Astrocyte of the spinal cord (primary cell): ENCODE data around the gene FEN1.

Source experiments
- DNase-seq: peaks from one replicate; pipeline ENCODE4 v3.0.0; 2011; ENCODE audit warnings: low read depth, low spot score
- H3K4me3 ChIP-seq: 2 replicates; pipeline ENCODE4 v1.5.1; 2011; ENCODE audit warnings: low read depth, mild to moderate bottlenecking, low read length, moderate library complexity
- in situ Hi-C: cut with HindIII; loops from 2 replicates; pipeline ENCODE4 v1.10.0; 2017; ENCODE audit warnings: low sequenced_read_pairs
- TF ChIP-seq, protein P1 (sequence below): IDR thresholded peaks from 2 replicates; pipeline ENCODE4 v1.5.1; 2012; ENCODE audit warnings: low read depth, mild to moderate bottlenecking, low read length, inconsistent platforms

The FEN1 gene

DNA sequence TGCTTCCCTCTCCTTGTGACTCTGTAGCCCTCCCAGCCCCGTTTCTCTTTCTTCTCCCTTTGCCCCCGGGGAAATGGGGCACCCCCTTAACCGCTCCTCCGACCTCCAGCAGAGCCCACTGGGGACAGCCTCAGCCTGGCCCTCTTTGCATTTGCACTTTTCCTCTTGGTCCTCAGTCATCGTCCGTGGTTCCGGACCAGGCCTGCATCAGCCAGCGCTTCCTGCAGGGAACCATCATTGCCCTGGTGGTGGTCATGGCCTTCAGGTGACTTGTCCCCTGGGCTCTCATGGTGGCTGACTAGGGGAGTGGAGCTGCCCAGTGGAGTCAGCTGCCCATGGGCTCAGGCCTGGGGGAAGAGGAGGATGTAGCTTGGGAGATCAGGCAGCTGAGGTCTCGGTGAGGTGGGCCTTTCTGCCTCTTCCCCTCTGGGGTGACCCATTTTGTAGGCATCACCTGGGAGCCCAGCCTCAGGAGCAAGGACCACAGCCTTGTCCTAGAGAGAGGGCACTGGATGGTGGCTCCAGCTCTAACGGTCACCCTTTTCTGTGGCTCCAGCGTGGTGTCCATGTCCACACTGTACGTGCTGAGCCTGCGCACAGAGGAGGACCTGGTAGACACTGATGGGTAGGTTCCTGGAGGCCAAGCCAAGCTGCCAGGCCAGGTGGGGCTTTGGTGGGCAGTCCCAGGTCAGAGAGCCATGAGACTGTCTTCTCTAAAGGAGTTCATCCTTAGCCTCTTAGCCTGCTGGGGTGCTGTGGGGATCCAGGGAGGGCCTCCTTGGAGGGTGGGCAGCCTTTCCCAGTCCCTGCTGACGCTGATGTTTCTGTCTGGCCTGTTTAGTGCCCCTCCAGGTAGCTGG lies 12.8 kb upstream of the FEN1 start:
- in situ Hi-C loops = no loop called here
- TF ChIP-seq, protein P1, sequence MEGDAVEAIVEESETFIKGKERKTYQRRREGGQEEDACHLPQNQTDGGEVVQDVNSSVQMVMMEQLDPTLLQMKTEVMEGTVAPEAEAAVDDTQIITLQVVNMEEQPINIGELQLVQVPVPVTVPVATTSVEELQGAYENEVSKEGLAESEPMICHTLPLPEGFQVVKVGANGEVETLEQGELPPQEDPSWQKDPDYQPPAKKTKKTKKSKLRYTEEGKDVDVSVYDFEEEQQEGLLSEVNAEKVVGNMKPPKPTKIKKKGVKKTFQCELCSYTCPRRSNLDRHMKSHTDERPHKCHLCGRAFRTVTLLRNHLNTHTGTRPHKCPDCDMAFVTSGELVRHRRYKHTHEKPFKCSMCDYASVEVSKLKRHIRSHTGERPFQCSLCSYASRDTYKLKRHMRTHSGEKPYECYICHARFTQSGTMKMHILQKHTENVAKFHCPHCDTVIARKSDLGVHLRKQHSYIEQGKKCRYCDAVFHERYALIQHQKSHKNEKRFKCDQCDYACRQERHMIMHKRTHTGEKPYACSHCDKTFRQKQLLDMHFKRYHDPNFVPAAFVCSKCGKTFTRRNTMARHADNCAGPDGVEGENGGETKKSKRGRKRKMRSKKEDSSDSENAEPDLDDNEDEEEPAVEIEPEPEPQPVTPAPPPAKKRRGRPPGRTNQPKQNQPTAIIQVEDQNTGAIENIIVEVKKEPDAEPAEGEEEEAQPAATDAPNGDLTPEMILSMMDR = no peak

DNA sequence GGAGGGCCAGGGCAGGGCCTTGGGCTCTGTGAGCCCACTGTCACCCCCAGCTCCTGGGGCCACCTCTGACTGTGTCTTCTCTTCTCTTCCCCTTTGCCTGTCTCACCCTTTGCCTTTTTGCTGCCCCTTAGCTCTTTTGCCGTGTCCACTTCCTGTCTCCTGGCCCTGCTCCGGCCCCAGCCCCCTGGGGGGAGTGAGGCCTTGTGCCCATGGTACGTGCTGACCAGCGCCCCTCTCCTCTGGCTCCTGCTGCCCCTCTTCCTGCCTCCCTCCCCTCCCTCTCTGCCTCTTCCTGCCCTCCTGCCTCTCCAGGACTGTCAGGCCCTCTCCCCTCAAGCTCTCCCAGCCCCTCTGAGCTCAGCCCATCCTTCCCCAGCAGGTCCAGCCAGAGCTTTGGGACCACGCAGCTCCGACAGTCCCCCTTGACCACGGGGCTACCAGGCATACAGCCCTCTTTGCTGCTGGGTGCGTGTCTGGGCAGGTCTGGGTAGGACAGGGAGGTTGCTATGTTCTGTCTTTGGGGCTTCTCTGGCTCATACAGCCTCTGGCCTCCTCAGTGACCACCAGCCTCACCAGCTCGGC lies 12.0 kb upstream of the FEN1 start:
- no peak for DNase-seq
- in situ Hi-C loops = no loop called here
- no peak overlapping the region for H3K4me3 ChIP-seq
- TF ChIP-seq, protein P1 = no peak

More for the DNA sequence above, 12.8 kb upstream of the FEN1 start:
- H3K4me3 ChIP-seq = no peak overlapping the region
- DNase-seq = no peak

GRCh38 chr11:61781585-61781984 lies 11.1 kb upstream of the FEN1 start:
- TF ChIP-seq, protein P1 = no peak
- in situ Hi-C loops = no loop called here
- no peak overlapping the region for H3K4me3 ChIP-seq
- DNase-seq = no peak

- TF ChIP-seq, protein P1 = no peak
- DNase-seq = no peak
- H3K4me3 ChIP-seq = no peak overlapping the region
- in situ Hi-C loops = no loop called here
Measured at GRCh38 chr11:61782299-61782698, 10.4 kb upstream of the FEN1 start.

DNA sequence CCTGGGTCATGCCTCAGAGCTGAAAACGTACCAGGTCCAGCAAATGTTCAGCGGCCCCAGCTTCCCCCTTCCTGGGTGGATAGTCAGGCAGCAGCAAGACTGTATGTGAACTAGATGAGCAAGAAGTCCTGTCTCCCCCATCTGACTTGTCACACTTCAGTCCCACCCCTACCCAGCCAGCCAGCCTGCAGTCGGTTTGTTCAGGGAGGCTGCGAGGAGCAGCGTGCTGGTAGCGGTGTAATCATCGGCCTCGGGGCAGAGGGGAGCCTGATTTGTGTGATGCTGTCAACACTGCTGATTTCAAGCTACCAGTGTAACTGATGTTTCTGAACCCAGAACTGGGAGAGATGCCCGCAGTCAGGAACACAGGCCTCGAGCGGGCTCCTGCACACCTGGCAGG lies 9.9 kb upstream of the FEN1 start:
- no peak for DNase-seq
- TF ChIP-seq, protein P1 = no peak
- no peak overlapping the region for H3K4me3 ChIP-seq
- in situ Hi-C loops = no loop called here

- no peak overlapping the region for H3K4me3 ChIP-seq
- in situ Hi-C loops = no loop called here
- DNase-seq = peak; percentile 84
Measured at GRCh38 chr11:61783717-61784505, 8.8 kb upstream of the FEN1 start.

More at GRCh38 chr11:61783717-61784505, 8.8 kb upstream of the FEN1 start:
- TF ChIP-seq, protein P1 = no peak
